CD14-positive monocyte (primary cell): Measurements from ENCODE around the gene RHOC. TPM values are rescaled to one million over a fixed set of nuclear protein-coding genes. Genes with fewer than 3 reads are reported as not detected.
"Not testable (repeated sequence)": the region's sequence is repeated elsewhere in the genome, so short reads cannot be mapped to it uniquely, and the experiment has no call there.

ENCODE experiments used
- DNase-seq, 3 donors: peaks; one replicate each; pipeline ENCODE4 v3.0.0-alpha.2; 2011 to 2022
- H2AFZ ChIP-seq: 2 replicates; pipeline ENCODE4 v1.6.0; 2012; ENCODE audit warnings: mild to moderate bottlenecking, low read depth, low read length, inconsistent platforms; ENCODE audit not compliant: insufficient read depth, poor library complexity, severe bottlenecking
- H3K27ac ChIP-seq, 2 donors: 1 replicate in 1 of 2; 2 replicates in 1 of 2; pipeline ENCODE4 v1.5.1; 2012 to 2013; ENCODE audit warnings: low read length in 2 of 2, control low read depth in 1 of 2, inconsistent platforms in 1 of 2, low read depth in 1 of 2, mild to moderate bottlenecking in 1 of 2
- H3K27me3 ChIP-seq, 2 donors: one replicate each; pipeline versions ENCODE4 v1.6.0 to v1.6.1; 2011 to 2013; ENCODE audit warnings: low read length in 2 of 2; ENCODE audit not compliant: control insufficient read depth in 2 of 2, insufficient read depth in 2 of 2
- H3K36me3 ChIP-seq, 2 donors: replicated peaks in 1 of 2; 1 replicate in 1 of 2; 2 replicates in 1 of 2; pipeline versions ENCODE4 v1.5.1 to v1.6.1; 2012 to 2013; ENCODE audit warnings: low read length in 2 of 2, control low read depth in 1 of 2, inconsistent platforms in 1 of 2, mild to moderate bottlenecking in 1 of 2; ENCODE audit not compliant: insufficient read depth in 2 of 2, control insufficient read depth in 1 of 2
- H3K4me1 ChIP-seq, 2 donors: 1 replicate in 1 of 2; 2 replicates in 1 of 2; pipeline versions ENCODE4 v1.5.1 to v1.6.1; 2012 to 2013; ENCODE audit warnings: low read length in 2 of 2, control low read depth in 1 of 2, inconsistent platforms in 1 of 2, mild to moderate bottlenecking in 1 of 2, moderate library complexity in 1 of 2; ENCODE audit not compliant: insufficient read depth in 2 of 2, control insufficient read depth in 1 of 2
- H3K4me2 ChIP-seq: replicated peaks from 2 replicates; pipeline ENCODE3; 2012; ENCODE audit warnings: low read length, moderate library complexity, mild to moderate bottlenecking; ENCODE audit not compliant: poor library complexity, severe bottlenecking; ENCODE audit errors: extremely low read depth
- H3K4me3 ChIP-seq, 3 experiments: fragments of 200-600 bp in 1 of 3; sonication (generic) in 1 of 3; replicated peaks in 1 of 3; 1 replicate in 2 of 3; 2 replicates in 1 of 3; pipeline ENCODE4 v1.5.1; 2011 to 2013; ENCODE audit warnings: low read length in 3 of 3, mild to moderate bottlenecking in 3 of 3, control low read depth in 2 of 3, low read depth in 2 of 3, inconsistent platforms in 1 of 3, moderate library complexity in 1 of 3
- H3K79me2 ChIP-seq: 2 replicates; pipeline ENCODE4 v1.6.0; 2012; ENCODE audit warnings: mild to moderate bottlenecking, control low read depth, inconsistent platforms, low read length, moderate library complexity; ENCODE audit not compliant: insufficient read depth
- H3K9ac ChIP-seq: 2 replicates; pipeline ENCODE4 v1.6.0; 2017; ENCODE audit warnings: low read length, mild to moderate bottlenecking; ENCODE audit not compliant: insufficient read depth, poor library complexity, severe bottlenecking
- H3K9me3 ChIP-seq, 2 donors: replicated peaks in 1 of 2; 1 replicate in 1 of 2; 2 replicates in 1 of 2; pipeline versions ENCODE4 v1.5.1 to v1.6.1; 2012 to 2013; ENCODE audit warnings: low read length in 2 of 2, control low read depth in 1 of 2; ENCODE audit not compliant: control insufficient read depth in 1 of 2, insufficient read depth in 1 of 2
- H4K20me1 ChIP-seq: 2 replicates; pipeline ENCODE4 v1.6.0; 2012; ENCODE audit warnings: mild to moderate bottlenecking, low read length, control low read depth, moderate library complexity; ENCODE audit not compliant: insufficient read depth
- H3K27ac Mint-ChIP-seq, 7 donors: one replicate each; pipeline ENCODE4 v1.8.0; 2020; ENCODE audit warnings: mild to moderate bottlenecking in 7 of 7, mixed read lengths in 7 of 7, moderate library complexity in 6 of 7, inconsistent platforms in 2 of 7
- H3K27me3 Mint-ChIP-seq, 3 donors: one replicate each; pipeline ENCODE4 v1.8.0; 2021 to 2022; ENCODE audit warnings: low read depth in 3 of 3, mild to moderate bottlenecking in 3 of 3, mixed read lengths in 3 of 3, moderate library complexity in 3 of 3, inconsistent platforms in 1 of 3
- H3K36me3 Mint-ChIP-seq, 2 donors: one replicate each; pipeline ENCODE4 v1.8.0; 2020; ENCODE audit warnings: mixed read lengths in 2 of 2, inconsistent platforms in 1 of 2, mild to moderate bottlenecking in 1 of 2
- H3K4me1 Mint-ChIP-seq: one replicate; pipeline ENCODE4 v1.8.0; 2020; ENCODE audit warnings: mild to moderate bottlenecking, mixed read lengths
- H3K4me3 Mint-ChIP-seq, 2 donors: one replicate each; pipeline ENCODE4 v1.8.0; 2020; ENCODE audit warnings: mild to moderate bottlenecking in 2 of 2, mixed read lengths in 2 of 2, moderate library complexity in 1 of 2
- H3K9me3 Mint-ChIP-seq, 7 donors: one replicate each; pipeline ENCODE4 v1.8.0; 2020 to 2022; ENCODE audit warnings: mixed read lengths in 7 of 7, mild to moderate bottlenecking in 6 of 7, moderate library complexity in 6 of 7, inconsistent platforms in 2 of 7
- WGBS: methylation state at CpG from one replicate; pipeline ENCODE4 v1.1.5; 2013; ENCODE audit warnings: missing lambda C conversion rate; ENCODE audit not compliant: insufficient coverage; 5-methylcytosine and 5-hydroxymethylcytosine counted together
- intact Hi-C, 2 donors: fragments of 100-400 bp; cut with micrococcal nuclease; formaldehyde crosslinking; loops; one replicate each; pipeline versions ENCODE4 v1.15.0 to v1.15.1; 2023
- polyA plus RNA-seq, 3 donors: library from polyadenylated mRNA; depleted of rRNA in 1 of 3; unstranded in 2 of 3; stranded (reverse) in 1 of 3; fragments of 300-500 nt in 2 of 3; fragments of >200 nt in 1 of 3; fragmentation: Illumina TruSeq in 2 of 3; gene quantifications; 1 replicate in 2 of 3; 2 replicates in 1 of 3; pipeline ENCODE4 v1.2.3, GENCODE V29; 2012 to 2021
- TF ChIP-seq, protein P1 (sequence below): fragments of 200-600 bp; IDR thresholded peaks from one replicate; pipeline ENCODE4 v1.8.0; 2022; ENCODE audit warnings: antibody characterized with exemption, mild to moderate bottlenecking

Gene RHOC
- polyA plus RNA-seq, 3 donors = 78.9 to 119 (median 91.5) TPM

DNA sequence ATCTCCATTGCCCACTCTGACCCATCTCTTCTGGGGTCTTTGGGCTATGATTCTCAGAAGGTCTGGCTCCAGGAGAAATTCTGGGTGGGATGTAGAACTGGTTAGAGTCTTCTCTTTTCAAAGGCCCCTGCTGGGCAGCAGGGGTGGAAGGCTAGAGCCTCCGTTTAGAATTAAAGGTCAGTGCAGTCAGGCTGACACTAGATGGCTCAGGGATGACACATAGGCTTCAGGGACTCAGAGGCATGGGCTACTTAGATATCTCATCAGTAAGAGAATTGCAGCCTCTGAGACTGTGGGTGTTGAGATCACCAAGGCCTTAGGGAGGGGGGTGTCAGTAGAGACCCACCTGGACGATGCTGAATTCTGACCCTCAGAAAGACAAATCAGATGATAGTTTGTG is 20.8 kb upstream of the RHOC start:
- Mint-ChIP-seq H3K27ac (no peak overlapping the region), H3K4me3 (no peak overlapping the region), H3K36me3 (no peaks in the 10 kb centered on the region), H3K9me3 (peaks cover 0 to 1% (median 0%) of the 10 kb centered on the region in 7 donors), H3K4me1 (peaks cover 17% of the 10 kb centered on the region), H3K27me3 (peaks cover 2 to 6% (median 2%) of the 10 kb centered on the region in 3 donors)
- Histone ChIP-seq H3K79me2 (no peaks in the 10 kb centered on the region), H2AFZ (no peak overlapping the region), H3K27me3 (no peaks in the 10 kb centered on the region), H3K9me3 (no peaks in the 10 kb centered on the region), H3K27ac (no peak overlapping the region), H3K9ac (no peak overlapping the region), H4K20me1 (no peaks in the 10 kb centered on the region), H3K4me1 (peaks cover 8 to 11% of the 10 kb centered on the region in 2 donors), H3K4me3 (no peak overlapping the region), H3K4me2 (no peak overlapping the region), H3K36me3 (no peaks in the 10 kb centered on the region)
- intact Hi-C loops = no loop called here
- 100% methylated on average over 1 of the region's 2 CpGs for WGBS
- no peak for DNase-seq
- TF ChIP-seq, protein P1, sequence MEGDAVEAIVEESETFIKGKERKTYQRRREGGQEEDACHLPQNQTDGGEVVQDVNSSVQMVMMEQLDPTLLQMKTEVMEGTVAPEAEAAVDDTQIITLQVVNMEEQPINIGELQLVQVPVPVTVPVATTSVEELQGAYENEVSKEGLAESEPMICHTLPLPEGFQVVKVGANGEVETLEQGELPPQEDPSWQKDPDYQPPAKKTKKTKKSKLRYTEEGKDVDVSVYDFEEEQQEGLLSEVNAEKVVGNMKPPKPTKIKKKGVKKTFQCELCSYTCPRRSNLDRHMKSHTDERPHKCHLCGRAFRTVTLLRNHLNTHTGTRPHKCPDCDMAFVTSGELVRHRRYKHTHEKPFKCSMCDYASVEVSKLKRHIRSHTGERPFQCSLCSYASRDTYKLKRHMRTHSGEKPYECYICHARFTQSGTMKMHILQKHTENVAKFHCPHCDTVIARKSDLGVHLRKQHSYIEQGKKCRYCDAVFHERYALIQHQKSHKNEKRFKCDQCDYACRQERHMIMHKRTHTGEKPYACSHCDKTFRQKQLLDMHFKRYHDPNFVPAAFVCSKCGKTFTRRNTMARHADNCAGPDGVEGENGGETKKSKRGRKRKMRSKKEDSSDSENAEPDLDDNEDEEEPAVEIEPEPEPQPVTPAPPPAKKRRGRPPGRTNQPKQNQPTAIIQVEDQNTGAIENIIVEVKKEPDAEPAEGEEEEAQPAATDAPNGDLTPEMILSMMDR = no peak

DNA sequence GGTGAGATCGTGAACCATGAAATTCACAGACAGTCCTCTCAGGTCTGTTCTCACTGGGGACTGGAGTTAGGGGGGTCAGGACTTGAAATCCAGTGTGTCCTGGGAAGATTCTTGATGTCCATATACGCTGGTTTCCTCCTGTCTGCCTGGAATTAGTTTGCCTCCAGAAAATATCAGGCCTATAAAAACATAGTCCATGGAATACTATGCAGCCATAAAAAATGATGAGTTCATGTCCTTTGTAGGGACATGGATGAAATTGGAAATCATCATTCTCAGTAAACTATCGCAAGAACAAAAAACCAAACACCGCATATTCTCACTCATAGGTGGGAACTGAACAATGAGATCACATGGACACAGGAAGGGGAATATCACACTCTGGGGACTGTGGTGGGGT is 17.3 kb upstream of the RHOC start:
- H3K27me3 ChIP-seq, H3K27ac ChIP-seq, H3K36me3 ChIP-seq, H3K27me3 Mint-ChIP-seq, H3K27ac Mint-ChIP-seq, DNase-seq, H3K4me3 Mint-ChIP-seq, H3K9me3 Mint-ChIP-seq, H3K9ac ChIP-seq, H4K20me1 ChIP-seq, H3K79me2 ChIP-seq, H3K4me3 ChIP-seq, H3K36me3 Mint-ChIP-seq, H3K9me3 ChIP-seq, intact Hi-C loops, H3K4me2 ChIP-seq, H2AFZ ChIP-seq: not testable (repeated sequence)
- no CpG with 5 or more reads among the region's 4 CpGs for WGBS
- peaks cover 14 to 16% of the 10 kb centered on the region in 2 donors for H3K4me1 ChIP-seq
- peaks cover 15% of the 10 kb centered on the region for H3K4me1 Mint-ChIP-seq
